ENCODE measurements around the gene CEP128.

- TF ChIP-seq, protein P1, sequence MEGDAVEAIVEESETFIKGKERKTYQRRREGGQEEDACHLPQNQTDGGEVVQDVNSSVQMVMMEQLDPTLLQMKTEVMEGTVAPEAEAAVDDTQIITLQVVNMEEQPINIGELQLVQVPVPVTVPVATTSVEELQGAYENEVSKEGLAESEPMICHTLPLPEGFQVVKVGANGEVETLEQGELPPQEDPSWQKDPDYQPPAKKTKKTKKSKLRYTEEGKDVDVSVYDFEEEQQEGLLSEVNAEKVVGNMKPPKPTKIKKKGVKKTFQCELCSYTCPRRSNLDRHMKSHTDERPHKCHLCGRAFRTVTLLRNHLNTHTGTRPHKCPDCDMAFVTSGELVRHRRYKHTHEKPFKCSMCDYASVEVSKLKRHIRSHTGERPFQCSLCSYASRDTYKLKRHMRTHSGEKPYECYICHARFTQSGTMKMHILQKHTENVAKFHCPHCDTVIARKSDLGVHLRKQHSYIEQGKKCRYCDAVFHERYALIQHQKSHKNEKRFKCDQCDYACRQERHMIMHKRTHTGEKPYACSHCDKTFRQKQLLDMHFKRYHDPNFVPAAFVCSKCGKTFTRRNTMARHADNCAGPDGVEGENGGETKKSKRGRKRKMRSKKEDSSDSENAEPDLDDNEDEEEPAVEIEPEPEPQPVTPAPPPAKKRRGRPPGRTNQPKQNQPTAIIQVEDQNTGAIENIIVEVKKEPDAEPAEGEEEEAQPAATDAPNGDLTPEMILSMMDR (IDR thresholded peaks at IDR 0.05; ENCODE audit: low read depth, low read length), result no peak
- TF ChIP-seq EZH2phosphoT487 (IDR thresholded peaks at IDR 0.05; ENCODE audit: low read depth), result no peak
Observed at GRCh38 chr14:80926397-80927082, 15.0 kb downstream of the CEP128 start.
